CD4-positive, alpha-beta T cell treated with Interleukin-10 for 1 hour (primary cell): ENCODE results near the gene SLC25A43.
"Not testable (repeated sequence)": the region's sequence is repeated elsewhere in the genome, so short reads cannot be mapped to it uniquely, and the experiment has no call there.

Experiments used
- DNase-seq: peaks from one replicate; pipeline ENCODE4 v3.0.0-alpha.2; 2020

The SLC25A43 gene

DNA sequence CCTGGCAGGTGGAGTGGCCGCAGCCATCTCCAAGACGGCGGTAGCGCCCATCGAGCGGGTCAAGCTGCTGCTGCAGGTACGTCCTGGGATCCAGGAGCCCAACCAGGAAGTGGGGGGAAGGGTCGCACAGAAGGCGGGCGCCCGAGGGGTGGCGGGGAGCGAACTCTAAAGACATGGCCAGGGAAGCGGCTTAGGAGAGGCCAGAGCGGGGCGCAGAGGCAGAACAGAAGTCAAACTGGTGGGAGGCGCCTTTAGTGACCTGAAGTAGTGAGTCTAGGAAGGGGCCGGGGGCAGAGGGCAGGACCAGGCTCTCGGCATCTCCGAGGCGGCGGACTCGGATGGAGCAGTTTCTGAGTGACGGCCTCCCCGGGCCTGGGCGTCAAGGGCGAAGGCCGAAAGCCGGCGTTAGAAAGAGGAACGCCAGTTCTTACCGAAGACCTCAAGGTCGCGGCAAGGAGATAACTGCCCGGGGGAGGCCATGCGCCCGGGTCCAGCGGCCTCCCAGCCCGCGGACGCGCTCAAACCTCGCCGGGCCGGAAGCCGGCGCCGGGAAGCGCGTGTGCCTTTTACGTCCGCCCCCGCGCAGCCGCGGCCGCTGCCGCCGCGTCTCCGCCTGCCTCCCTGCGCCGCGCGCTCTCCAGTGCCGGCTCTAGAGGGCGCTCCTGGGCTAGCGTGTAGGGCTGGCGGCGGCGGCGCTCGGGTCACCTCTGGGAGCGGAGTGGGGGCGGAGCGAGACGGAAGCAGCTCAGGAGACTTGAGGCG, 69.6 kb downstream of the SLC25A43 start:
- peak; percentile 90 for DNase-seq

GRCh38 chrX:119469313-119469635, 70.1 kb downstream of the SLC25A43 start:
- no peak for DNase-seq

DNA sequence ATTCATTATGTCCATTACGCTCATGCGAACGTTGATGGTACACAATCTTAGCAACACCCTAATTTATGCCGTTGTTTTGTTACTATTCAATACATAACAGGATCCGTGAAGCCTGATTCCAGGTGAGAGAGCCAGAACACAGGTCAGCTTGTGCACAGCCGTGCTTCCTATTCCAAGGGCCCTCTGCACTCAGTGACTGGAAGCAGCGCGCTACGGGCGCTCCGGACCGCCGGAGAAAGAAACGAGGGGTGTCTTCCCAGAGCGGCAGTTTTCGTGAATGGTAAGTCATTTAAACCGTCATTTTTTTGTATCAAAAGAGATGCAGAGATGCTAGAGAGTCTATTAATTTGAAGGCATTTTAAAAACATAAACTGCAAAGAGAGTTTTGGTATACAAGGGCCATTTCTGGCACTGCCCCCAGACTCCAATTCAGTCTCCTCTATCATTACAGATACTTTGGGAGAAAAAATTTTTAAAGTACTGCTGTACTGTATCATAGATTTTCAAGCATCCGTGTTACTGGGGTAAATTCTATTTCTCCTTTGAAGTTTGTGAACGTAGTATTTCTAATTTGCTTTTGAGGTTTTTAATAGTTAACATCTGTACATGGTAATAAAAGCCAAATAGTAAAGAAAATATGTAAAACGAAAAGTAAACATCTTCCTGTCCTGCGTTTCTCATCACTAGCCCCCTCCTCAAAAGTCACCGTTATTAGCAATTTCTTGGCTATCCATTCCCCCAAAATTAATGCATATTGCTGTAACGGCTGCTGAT, 75.7 kb downstream of the SLC25A43 start:
- no peak for DNase-seq

DNA sequence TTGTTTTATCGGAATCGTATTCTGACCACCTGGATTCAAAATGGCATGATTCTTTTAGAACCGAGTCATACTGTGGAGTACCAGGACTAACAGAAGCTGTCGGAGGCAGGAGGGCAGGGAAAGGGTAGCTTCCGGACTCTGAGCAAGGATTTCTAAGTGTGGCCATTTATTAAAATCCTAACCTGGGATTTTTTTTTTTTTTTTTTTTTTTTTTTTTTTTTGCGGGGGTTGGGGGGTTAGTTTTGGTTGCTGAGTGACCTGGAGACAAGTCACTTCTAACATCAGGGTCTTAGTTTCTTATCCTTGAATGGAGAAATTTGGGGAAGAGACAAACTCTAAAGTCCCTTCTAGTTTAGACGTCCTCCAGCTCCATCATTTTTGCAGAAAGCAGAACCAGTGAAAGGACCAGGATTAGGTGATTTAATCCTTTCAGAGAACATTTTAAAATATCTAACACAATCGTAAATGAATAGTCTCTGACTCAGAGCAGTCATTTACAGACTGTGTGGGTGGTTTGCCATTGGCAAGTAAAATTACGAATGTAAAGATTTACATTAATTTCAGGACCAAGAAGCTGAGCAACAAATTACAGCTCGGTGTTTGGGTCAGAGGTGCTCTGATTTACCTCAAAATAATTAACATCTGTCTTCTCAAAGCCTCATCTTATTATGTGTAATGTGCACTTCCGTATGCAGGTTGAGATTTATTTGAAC, 76.4 kb downstream of the SLC25A43 start:
- DNase-seq, result no peak

GRCh38 chrX:119477812-119478232, 78.7 kb downstream of the SLC25A43 start:
- DNase-seq, result no peak

DNA sequence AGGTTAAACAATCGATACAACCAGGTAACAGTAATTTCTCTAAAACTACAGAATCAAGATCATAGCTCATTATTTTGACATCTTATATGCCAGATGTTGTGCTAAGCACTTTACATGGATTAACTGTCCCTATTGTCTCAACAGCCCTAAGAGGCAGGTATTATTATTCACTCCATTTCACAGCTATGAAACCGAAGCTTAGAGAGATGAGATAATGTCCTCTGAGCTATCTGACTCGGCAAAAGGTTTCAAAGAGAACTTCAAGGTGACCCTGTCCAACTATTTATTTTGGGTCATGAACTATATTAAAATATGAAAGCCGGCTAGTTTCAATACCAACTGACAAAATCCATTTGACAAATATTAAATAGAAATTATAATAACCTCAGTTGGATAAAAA, 79.4 kb downstream of the SLC25A43 start:
- no peak for DNase-seq

DNA sequence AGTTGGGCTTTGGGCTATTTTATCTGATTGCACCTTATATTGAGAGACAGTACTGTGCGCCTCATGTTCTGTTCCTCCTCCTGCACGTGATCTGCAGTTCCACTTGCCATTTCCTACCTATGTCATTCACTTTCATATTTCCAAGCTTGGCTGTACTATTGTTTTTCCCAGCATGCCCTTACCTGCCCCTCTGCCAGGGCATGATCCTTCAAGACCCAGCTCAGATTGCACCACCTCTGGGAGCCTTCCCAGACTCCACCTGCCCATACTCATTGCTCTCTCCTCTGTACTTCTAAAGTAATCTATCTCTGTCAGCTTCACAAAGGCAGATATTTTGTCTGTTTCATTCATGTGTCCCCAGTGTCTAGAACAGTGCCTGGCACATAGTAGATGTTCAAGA, 80.7 kb downstream of the SLC25A43 start:
- DNase-seq, result no peak

GRCh38 chrX:119481323-119481801, 82.2 kb downstream of the SLC25A43 start:
- DNase-seq, result no peak

- DNase-seq, result no peak
These were observed 82.9 kb downstream of the SLC25A43 start for GRCh38 chrX:119482041-119482440.

- DNase-seq, result peak; percentile 68
These were observed 83.6 kb downstream of the SLC25A43 start for GRCh38 chrX:119482481-119483480.

- DNase-seq, result no peak
These were observed 87.6 kb downstream of the SLC25A43 start for GRCh38 chrX:119486745-119487144.

- not testable (repeated sequence) for DNase-seq
These were observed 88.6 kb downstream of the SLC25A43 start for GRCh38 chrX:119487766-119488165.

GRCh38 chrX:119488749-119489148, 89.6 kb downstream of the SLC25A43 start:
- DNase-seq, result peak; percentile 55

DNA sequence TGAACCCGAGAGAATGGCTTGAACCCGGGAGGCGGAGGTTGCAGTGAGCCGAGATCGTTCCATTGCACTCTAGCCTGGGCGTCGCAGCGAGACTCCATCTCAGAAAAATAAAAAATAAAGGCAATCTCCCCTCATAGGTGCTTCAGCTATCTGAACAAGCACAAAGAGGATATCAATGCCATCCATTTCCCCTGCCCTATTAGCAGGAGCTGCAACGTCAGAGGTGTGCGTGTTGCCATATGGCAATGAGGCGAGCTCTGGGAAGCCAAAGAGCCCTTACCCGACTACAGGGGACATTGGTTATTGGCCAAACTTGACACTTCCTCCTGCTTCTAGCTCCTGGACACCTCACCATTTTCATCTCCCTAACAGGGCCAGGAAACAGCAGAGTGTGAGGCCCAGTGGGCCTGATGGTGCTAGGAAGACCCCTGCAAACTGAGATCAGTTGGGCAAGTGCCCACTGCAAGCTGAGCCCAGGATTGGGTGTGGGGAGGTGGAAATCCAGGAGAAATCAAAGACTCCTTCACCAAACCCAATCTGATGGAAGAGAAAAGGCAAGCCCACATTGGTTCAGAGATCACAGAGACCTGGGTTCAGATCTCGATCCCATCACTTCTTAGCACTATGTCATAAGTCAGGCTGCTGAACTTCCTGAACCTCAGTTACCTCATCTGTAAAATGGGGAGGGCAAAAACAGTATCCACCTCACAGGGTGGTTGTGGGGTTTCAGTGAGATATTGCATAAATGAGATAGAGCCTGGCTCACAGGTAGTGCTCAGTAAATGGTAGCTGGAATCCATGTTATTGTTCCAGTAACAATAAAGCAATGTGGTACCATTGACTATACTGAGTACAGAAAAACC, 90.3 kb downstream of the SLC25A43 start:
- DNase-seq, result no peak

GRCh38 chrX:119492463-119492862, 93.3 kb downstream of the SLC25A43 start:
- DNase-seq, result no peak

GRCh38 chrX:119493851-119494495, 94.8 kb downstream of the SLC25A43 start:
- DNase-seq, result not testable (repeated sequence)

DNA sequence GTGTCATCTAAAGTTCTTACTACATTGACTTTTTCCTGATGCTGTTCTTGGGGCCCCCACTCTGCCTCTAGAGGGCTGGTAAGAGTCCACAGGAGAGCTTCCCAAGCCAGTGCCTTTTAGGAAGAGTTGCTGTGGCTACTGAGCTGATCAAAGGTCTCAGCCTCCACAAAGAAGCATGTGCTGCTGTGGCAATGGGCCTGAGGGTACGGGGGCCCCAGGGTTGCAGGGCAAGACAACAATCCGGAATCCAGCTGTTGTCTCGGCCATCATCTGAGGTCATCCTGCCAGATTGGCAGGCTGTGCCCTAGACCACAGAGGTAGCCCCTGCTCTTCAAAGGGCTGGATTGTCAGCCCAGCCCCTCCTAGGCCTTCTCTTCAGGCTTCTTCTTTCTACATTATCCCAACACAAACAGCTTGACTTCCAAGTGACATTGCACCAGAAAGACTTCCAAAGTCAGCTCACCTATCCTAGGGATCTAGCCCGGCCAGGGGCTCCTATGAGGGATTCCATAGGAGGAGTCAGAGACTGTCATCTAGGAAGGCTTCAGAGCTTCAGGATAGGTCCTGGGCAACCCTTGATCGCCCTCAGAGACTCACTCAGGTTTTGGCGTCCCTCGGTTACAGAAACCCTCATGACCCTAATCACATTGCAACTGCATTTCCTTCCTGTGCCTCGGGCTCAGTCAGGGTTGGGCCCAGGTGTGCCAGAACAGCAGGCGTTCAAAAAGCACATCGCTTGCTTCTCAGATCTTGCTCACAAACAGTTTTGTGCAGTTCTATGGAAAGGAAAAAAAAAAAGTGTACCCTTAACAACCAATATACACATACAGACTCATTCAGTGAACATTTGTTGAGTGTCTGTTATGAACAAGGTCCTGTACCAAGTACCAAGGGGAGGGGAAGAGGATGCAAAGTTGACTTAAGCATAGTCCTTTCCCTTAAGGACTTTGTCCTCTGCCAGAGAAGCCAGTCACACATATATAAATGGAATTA, 96.9 kb downstream of the SLC25A43 start:
- peak; percentile 5 for DNase-seq

- DNase-seq, result no peak
These were observed 98.0 kb downstream of the SLC25A43 start for GRCh38 chrX:119497185-119497584.

DNA sequence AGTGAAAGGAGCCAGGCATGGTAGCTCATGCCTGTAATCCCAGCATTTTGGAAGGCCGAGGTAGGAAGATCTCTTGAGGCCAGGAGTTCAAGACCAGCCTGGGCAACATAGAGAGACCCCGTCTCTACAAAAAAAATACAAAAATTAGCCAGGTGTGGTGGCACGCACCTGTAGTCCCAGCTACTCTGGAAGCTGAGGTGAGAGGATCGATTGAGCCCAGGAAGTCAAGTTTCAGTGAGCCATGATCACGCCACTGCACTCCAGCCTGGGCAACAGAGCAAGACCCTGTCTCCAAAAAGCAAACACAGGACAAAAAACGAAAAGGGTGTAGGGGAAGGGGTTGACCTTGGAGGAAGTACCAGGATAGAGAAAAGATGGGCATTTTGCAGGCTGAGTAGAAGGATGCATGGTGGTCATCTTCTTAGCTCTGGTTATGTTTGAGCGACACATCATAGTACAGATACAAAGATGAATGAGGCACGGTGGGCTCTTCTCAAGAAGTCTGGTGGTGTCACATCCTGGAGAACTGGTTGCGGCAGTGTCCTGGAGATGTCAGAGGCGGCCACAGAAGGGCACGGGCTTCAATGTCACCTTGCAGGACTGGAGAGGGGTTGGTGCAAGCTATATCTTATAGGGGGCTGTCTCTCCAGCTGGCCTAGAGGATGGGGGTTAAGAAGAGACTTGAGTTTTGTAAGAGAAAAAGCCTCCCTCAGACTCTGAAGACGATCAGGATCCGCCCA, 101.1 kb downstream of the SLC25A43 start:
- DNase-seq, result no peak
